Osteocyte (in vitro differentiated cells): ENCODE results near the gene CASP6. TPM values are rescaled to one million over a fixed set of nuclear protein-coding genes. Genes with fewer than 3 reads are reported as not detected.

Experiments
- DNase-seq: peaks from one replicate; pipeline ENCODE4 v3.0.0; 2021; ENCODE audit warnings: mixed read lengths; ENCODE audit not compliant: unreplicated experiment; ENCODE audit errors: extremely low spot score
- H3K27ac Mint-ChIP-seq: one replicate; pipeline ENCODE4 v1.8.0; 2021; ENCODE audit warnings: mild to moderate bottlenecking, mixed read lengths; ENCODE audit not compliant: unreplicated experiment
- H3K27me3 Mint-ChIP-seq: one replicate; pipeline ENCODE4 v1.8.0; 2021; ENCODE audit warnings: mixed read lengths; ENCODE audit not compliant: unreplicated experiment
- H3K36me3 Mint-ChIP-seq: one replicate; pipeline ENCODE4 v1.8.0; 2021; ENCODE audit warnings: mixed read lengths; ENCODE audit not compliant: unreplicated experiment
- H3K4me1 Mint-ChIP-seq: one replicate; pipeline ENCODE4 v1.8.0; 2021; ENCODE audit warnings: mixed read lengths; ENCODE audit not compliant: unreplicated experiment
- H3K4me3 Mint-ChIP-seq: one replicate; pipeline ENCODE4 v1.8.0; 2021; ENCODE audit warnings: mild to moderate bottlenecking, moderate library complexity, mixed read lengths; ENCODE audit not compliant: unreplicated experiment
- H3K9me3 Mint-ChIP-seq: one replicate; pipeline ENCODE4 v1.8.0; 2021; ENCODE audit warnings: mixed read lengths; ENCODE audit not compliant: unreplicated experiment
- total RNA-seq: library from RNA; stranded (reverse); gene quantifications from 2 replicates; pipeline ENCODE4 v1.2.1, GENCODE V29; 2021
- TF ChIP-seq, protein P1 (sequence below): fragments of 200-600 bp; sonication (generic); IDR thresholded peaks from 2 replicates; pipeline ENCODE4 v1.5.0; 2021; ENCODE audit warnings: antibody characterized with exemption, mild to moderate bottlenecking, moderate library complexity

Gene CASP6
- total RNA-seq, 1 donor from 2014 or later = 19.8 TPM

DNA sequence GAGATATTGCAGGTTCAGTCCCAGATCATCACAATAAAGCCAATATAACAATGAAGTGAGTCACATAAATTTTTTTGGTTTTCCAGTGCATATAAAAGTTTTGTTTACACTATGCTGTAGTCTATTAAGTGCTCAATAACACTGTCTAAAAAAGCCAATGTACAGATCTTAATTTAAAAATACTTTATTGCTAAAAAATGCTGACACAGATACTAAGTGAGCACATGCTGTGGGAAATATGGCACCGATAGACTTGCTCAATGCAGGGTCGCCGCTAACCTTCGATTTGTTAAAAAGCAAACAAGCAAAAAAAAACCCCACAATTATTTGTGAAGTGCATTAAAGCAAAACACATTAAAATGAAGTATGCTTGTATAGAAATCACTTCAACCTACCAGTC is 16.4 kb upstream of the CASP6 start:
- Mint-ChIP-seq H3K9me3 (peaks cover 5% of the 10 kb centered on the region), H3K4me1 (no peaks in the 10 kb centered on the region), H3K27ac (no peak overlapping the region), H3K4me3 (no peak overlapping the region), H3K27me3 (no peaks in the 10 kb centered on the region), H3K36me3 (peaks cover 19% of the 10 kb centered on the region)
- DNase-seq = no peak
- TF ChIP-seq, protein P1, sequence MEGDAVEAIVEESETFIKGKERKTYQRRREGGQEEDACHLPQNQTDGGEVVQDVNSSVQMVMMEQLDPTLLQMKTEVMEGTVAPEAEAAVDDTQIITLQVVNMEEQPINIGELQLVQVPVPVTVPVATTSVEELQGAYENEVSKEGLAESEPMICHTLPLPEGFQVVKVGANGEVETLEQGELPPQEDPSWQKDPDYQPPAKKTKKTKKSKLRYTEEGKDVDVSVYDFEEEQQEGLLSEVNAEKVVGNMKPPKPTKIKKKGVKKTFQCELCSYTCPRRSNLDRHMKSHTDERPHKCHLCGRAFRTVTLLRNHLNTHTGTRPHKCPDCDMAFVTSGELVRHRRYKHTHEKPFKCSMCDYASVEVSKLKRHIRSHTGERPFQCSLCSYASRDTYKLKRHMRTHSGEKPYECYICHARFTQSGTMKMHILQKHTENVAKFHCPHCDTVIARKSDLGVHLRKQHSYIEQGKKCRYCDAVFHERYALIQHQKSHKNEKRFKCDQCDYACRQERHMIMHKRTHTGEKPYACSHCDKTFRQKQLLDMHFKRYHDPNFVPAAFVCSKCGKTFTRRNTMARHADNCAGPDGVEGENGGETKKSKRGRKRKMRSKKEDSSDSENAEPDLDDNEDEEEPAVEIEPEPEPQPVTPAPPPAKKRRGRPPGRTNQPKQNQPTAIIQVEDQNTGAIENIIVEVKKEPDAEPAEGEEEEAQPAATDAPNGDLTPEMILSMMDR = no peak

DNA sequence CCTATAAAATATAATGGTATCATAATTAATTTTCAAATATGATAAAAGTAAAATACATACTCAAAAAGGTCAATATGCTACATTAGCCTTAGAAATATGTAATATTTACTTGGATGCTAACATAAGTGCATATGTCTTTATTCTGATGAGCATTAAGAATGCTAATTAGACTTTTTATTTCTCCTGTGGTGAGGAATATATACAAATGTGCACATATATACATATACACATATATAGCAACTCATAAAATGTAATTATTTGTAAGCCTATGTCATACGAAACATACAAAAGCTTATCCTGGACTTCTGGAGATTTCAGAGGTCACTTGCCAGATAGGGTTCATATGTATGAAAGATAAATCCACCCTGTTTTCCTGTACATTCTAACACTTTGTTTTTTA is 15.5 kb upstream of the CASP6 start:
- Mint-ChIP-seq H3K27me3 (no peaks in the 10 kb centered on the region), H3K4me1 (no peaks in the 10 kb centered on the region), H3K27ac (no peak overlapping the region), H3K9me3 (peaks cover 5% of the 10 kb centered on the region), H3K4me3 (no peak overlapping the region), H3K36me3 (peaks cover 24% of the 10 kb centered on the region)
- TF ChIP-seq, protein P1 = no peak
- DNase-seq = no peak

- TF ChIP-seq, protein P1 = no peak
- H3K27me3 Mint-ChIP-seq = no peaks in the 10 kb centered on the region
- no peak for DNase-seq
- no peak overlapping the region for H3K4me3 Mint-ChIP-seq
- H3K27ac Mint-ChIP-seq = no peak overlapping the region
- no peaks in the 10 kb centered on the region for H3K9me3 Mint-ChIP-seq
- H3K4me1 Mint-ChIP-seq = no peaks in the 10 kb centered on the region
- peaks cover 33% of the 10 kb centered on the region for H3K36me3 Mint-ChIP-seq
These were observed 10.3 kb upstream of the CASP6 start for GRCh38 chr4:109713500-109713899.

DNA sequence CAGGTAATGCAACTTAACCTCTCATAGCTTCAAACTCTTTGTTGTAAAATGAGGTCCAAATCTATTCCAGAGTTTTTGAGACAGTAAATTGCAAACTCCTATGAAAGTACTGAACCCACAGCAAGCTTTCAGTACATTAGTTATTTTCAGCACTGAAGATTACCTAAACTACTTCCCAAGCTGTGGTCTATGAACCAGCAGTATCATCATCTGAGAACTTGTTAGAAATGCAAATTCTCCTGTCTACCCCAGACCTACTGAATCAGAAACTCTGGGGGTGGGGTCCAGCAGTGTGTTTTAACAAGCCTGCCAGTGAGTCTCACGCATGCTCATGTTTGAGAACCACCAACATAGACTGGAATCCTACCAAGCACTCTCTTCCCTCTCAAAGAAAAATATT is 5.7 kb upstream of the CASP6 start:
- H3K36me3 Mint-ChIP-seq = peaks cover 11% of the 10 kb centered on the region
- TF ChIP-seq, protein P1 = no peak

GRCh38 chr4:109708435-109708834 is 5.2 kb upstream of the CASP6 start:
- Mint-ChIP-seq H3K4me1 (peaks cover 5% of the 10 kb centered on the region), H3K27me3 (no peaks in the 10 kb centered on the region), H3K36me3 (peaks cover 9% of the 10 kb centered on the region), H3K4me3 (no peak overlapping the region), H3K9me3 (no peaks in the 10 kb centered on the region), H3K27ac (no peak overlapping the region)
- TF ChIP-seq, protein P1 = no peak
- no peak for DNase-seq

More for the DNA sequence above, 5.7 kb upstream of the CASP6 start:
- Mint-ChIP-seq H3K27ac (no peak overlapping the region), H3K27me3 (no peaks in the 10 kb centered on the region), H3K4me1 (peaks cover 2% of the 10 kb centered on the region), H3K9me3 (no peaks in the 10 kb centered on the region), H3K4me3 (no peak overlapping the region)
- no peak for DNase-seq
